Measurements from ENCODE around the gene PNMA5.
"Not testable (repeated sequence)": the region's sequence is repeated elsewhere in the genome, so short reads cannot be mapped to it uniquely, and the experiment has no call there.

PNMA5 gene

GRCh38 chrX:152991123-152991522, 2.8 kb downstream of the PNMA5 start:
- peaks cover 79% of the 10 kb centered on the region for H3K27me3 ChIP-seq (ENCODE audit: insufficient read depth, low read depth, severe bottlenecking)
- peaks cover 9% of the 10 kb centered on the region for H3K9me3 ChIP-seq (ENCODE audit: severe bottlenecking)
- H3K4me3 ChIP-seq (ENCODE audit: low read depth, low read length): no peak overlapping the region
- no peak for DNase-seq
- H3K36me3 ChIP-seq: no peaks in the 10 kb centered on the region
- no peak overlapping the region for H3K27ac ChIP-seq
- no peak for TF ChIP-seq CTCF (IDR thresholded peaks at IDR 0.05; ENCODE audit: low read depth, low read length)

GRCh38 chrX:152989292-152989658, 4.6 kb downstream of the PNMA5 start:
- no peak for DNase-seq
- Histone ChIP-seq H3K27ac (no peak overlapping the region), H3K4me3 (ENCODE audit: low read depth, low read length) (no peak overlapping the region), H3K36me3 (no peaks in the 10 kb centered on the region), H3K27me3 (ENCODE audit: insufficient read depth, low read depth, severe bottlenecking) (peaks cover 63% of the 10 kb centered on the region), H3K9me3 (ENCODE audit: severe bottlenecking) (peaks cover 9% of the 10 kb centered on the region)
- no peak for TF ChIP-seq CTCF (IDR thresholded peaks at IDR 0.05; ENCODE audit: low read depth, low read length)

GRCh38 chrX:152988536-152989291, 5.2 kb downstream of the PNMA5 start:
- no peak overlapping the region for H3K27ac ChIP-seq
- DNase-seq: no peak
- H3K36me3 ChIP-seq: no peaks in the 10 kb centered on the region
- peaks cover 4% of the 10 kb centered on the region for H3K9me3 ChIP-seq (ENCODE audit: severe bottlenecking)
- H3K27me3 ChIP-seq (ENCODE audit: insufficient read depth, low read depth, severe bottlenecking): peaks cover 58% of the 10 kb centered on the region
- TF ChIP-seq CTCF (IDR thresholded peaks at IDR 0.05; ENCODE audit: low read depth, low read length): no peak
- H3K4me3 ChIP-seq (ENCODE audit: low read depth, low read length): no peak overlapping the region

GRCh38 chrX:152987801-152988200, 6.1 kb downstream of the PNMA5 start:
- no peak for TF ChIP-seq CTCF (IDR thresholded peaks at IDR 0.05; ENCODE audit: low read depth, low read length)
- no peak overlapping the region for H3K27ac ChIP-seq

GRCh38 chrX:152987156-152987555, 6.8 kb downstream of the PNMA5 start:
- H3K4me3 ChIP-seq (ENCODE audit: low read depth, low read length); H3K36me3 ChIP-seq; H3K27ac ChIP-seq; H3K9me3 ChIP-seq (ENCODE audit: severe bottlenecking); DNase-seq: not testable (repeated sequence)
- peaks cover 61% of the 10 kb centered on the region for H3K27me3 ChIP-seq (ENCODE audit: insufficient read depth, low read depth, severe bottlenecking)

More at GRCh38 chrX:152987801-152988200, 6.1 kb downstream of the PNMA5 start:
- H3K27me3 ChIP-seq (ENCODE audit: insufficient read depth, low read depth, severe bottlenecking): peaks cover 59% of the 10 kb centered on the region
- DNase-seq: no peak
- H3K36me3 ChIP-seq: no peaks in the 10 kb centered on the region
- H3K9me3 ChIP-seq (ENCODE audit: severe bottlenecking): peaks cover 3% of the 10 kb centered on the region
- no peak overlapping the region for H3K4me3 ChIP-seq (ENCODE audit: low read depth, low read length)

GRCh38 chrX:152985383-152985782, 8.5 kb downstream of the PNMA5 start:
- not testable (repeated sequence) for DNase-seq; H3K9me3 ChIP-seq (ENCODE audit: severe bottlenecking); H3K27ac ChIP-seq; H3K36me3 ChIP-seq; H3K4me3 ChIP-seq (ENCODE audit: low read depth, low read length)
- H3K27me3 ChIP-seq (ENCODE audit: insufficient read depth, low read depth, severe bottlenecking): peaks cover 61% of the 10 kb centered on the region

GRCh38 chrX:152968193-152968592, 25.7 kb downstream of the PNMA5 start:
- TF ChIP-seq CTCF (IDR thresholded peaks at IDR 0.05; ENCODE audit: low read depth, low read length): no peak
- H3K27me3 ChIP-seq (ENCODE audit: insufficient read depth, low read depth, severe bottlenecking): peaks cover 96% of the 10 kb centered on the region
- no peak overlapping the region for H3K4me3 ChIP-seq (ENCODE audit: low read depth, low read length)
- no peaks in the 10 kb centered on the region for H3K36me3 ChIP-seq
- H3K9me3 ChIP-seq (ENCODE audit: severe bottlenecking): peaks cover 3% of the 10 kb centered on the region
- H3K27ac ChIP-seq: no peak overlapping the region
- no peak for DNase-seq

All from WERI-Rb-1 (cell line).